Middle frontal gyrus (tissue), 1 donor: ENCODE measurements around the gene RPS6KA2.
A peak's percentile ranks its signal among the peaks of the same experiment; 100 is the strongest.
"Not testable (repeated sequence)": the region's sequence is repeated elsewhere in the genome, so short reads cannot be mapped to it uniquely, and the experiment has no call there.

Experiments
- DNase-seq: peaks from one replicate; pipeline ENCODE4 v3.0.0-alpha.2; 2015; ENCODE audit warnings: low spot score; ENCODE audit errors: extremely low spot score

Gene RPS6KA2

DNA sequence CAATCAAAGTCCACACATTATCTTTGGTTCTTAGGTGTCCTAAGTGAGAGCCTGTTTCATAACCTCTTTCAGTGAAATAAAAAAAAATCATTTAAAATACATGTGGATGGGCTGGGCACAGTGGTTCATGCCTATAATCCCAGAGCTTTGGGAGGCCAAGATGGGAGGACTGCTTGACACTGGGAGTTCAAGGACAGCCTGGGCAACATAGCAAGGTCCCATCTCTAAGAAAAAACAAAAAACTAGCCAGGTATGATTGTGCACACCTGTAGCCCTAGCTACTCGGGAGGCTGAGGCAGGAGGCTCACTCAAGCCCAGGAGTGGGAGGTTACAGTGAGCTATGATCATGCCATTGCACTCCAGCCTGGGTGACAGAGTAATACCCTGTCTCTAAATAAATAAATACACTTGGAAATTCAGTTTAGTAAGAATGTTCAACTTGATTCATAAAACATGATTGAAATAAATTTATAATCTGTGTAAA, 247.9 kb downstream of the RPS6KA2 start:
- DNase-seq = no peak

DNA sequence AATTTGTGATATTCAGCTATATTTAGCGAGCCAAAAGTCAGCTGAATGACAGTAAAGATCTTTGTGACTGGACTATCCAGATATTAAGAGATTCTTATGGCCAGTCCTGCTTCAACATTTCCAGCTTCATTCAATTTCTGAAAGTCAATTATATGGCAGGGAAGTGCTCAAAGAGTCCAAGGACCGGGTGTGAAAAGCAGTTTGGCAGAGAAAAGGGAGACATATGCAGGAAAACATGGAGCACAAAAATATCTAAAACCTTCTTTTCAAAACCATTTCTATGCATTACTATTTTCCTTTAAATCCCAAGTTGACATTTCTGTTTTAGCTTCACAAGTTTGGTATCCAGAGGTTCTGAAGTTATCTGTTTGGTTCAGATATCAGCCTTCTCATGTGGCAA, 249.3 kb downstream of the RPS6KA2 start:
- no peak for DNase-seq

DNA sequence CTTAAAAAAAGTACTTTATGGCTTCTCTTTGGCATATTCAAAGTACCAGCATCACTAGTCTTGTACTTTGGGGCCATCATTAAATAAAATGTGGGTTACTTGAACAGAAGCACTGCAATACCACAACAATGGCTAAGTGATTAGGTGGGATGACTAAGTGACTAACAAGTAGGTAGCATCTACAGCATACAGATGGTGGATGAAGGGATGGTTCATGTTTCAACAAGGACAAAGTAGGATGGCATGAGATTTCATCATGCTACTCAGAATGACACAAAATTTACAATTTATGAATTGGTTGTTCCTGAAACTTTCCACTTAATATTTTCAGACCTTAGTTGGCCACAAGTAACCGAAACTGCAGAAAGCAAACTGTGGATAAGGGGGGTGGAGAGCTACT, 252.0 kb downstream of the RPS6KA2 start:
- DNase-seq = no peak

DNA sequence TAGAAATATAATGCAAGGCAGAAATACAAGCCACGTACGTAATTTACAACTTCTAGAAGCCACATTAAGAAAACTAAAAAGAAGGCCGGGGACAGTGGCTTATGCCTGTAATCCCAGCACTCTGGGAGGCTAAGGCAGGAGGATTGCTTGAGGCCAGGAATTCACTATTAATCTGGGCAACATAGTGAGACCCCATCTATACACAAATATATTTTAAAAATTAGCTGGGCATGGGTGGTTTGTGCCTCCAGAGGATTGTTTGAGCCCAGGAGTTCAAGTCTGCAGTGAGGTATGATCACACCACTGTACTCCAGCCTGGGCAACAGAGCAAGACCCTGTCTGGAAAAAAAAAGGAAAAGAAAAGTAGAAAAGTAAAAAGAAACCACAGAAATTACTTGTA, 256.6 kb downstream of the RPS6KA2 start:
- no peak for DNase-seq

DNA sequence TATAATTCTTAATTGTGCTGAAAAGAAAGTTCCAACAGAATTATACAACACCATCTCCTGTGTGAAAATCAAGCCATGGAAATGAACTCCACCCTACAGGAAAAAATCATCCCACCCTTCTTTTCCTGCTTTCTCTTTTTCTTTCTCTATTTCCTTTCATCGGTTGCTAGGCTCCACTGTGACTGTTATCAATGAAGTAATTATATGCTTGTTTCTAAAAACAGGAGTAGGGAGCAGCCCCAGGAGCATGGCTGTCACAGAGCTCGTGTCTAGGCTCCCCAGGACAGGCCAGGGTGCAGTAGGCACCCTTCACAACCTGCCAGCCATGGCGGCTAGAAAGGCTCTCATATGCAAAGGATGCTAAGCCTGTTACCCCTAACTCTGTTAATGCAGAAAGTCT, 257.3 kb downstream of the RPS6KA2 start:
- no peak for DNase-seq

DNA sequence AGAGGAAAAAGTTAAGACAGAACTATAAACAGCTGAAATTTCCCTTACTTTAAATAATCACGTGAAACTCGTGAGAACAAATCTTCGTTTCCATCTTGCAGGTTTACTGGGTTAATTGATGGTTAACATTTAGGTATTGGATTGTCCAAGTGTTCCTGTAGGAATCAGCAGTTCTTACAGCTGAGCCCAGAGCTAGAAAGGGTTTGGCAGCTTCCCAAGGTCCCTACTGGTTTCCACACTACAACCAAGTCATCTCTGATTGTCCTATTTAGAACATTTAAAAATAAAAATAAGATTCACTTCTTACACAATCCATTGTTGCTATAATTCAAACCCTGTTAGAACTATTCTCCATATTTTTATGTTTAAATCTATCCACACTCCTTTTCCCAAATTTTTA, 260.1 kb downstream of the RPS6KA2 start:
- no peak for DNase-seq

DNA sequence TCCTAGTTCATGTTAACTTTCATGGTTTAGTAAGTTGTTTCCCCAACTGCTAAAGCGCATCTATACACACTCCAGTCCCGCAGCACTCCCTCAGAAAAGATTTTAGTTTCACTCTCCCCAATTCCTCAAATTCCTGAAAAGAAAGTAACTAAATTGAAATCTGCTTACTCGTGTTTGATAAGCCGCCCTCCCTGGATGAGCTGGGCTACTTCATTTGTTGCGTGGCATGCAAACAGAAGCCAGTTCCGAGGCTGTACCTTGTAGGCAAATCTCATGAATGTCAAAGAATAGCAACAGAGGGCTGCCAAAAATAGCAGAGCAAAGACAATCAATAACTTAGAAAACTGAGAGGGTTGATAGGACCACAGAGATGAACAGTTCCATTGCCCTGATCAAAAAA, 261.2 kb downstream of the RPS6KA2 start:
- DNase-seq = no peak

DNA sequence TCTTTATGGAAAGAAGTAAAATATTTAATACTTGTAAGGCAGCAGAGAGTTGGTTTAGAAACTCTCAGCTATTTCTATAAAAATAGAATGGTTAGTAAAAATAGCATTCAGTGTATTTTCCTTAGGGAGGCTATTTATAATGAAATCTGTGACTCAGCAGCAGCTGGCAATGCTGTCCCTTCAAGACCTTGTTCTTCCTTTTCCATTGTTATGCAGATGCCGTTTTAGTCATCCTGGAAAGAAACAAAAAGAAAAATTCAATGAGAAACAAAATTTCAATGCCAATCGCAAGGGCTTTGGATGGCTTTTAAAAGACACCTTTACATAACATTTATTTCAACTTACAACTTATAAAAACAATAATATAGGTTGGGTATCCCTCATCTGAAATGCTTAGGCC, 261.8 kb downstream of the RPS6KA2 start:
- peak; percentile 29 for DNase-seq

DNA sequence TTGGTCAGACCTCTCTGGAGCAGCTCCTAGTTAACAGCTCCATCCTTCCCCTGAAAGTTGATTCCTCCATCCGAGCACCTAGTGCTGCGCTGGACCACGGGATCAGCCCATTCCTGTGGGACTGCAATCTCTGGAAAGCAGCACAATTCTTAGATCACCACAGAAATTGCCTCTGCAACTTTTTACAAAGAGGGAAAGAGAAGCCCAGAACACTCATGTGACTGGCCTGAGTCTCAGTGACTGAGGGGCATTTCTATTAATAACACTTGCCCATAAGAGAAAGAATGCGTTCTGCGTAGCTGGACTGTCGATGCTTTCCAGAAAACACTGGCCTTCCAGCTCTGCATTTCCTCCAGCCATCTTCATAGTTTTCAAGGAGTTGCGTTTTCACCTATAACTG, 262.6 kb downstream of the RPS6KA2 start:
- no peak for DNase-seq

DNA sequence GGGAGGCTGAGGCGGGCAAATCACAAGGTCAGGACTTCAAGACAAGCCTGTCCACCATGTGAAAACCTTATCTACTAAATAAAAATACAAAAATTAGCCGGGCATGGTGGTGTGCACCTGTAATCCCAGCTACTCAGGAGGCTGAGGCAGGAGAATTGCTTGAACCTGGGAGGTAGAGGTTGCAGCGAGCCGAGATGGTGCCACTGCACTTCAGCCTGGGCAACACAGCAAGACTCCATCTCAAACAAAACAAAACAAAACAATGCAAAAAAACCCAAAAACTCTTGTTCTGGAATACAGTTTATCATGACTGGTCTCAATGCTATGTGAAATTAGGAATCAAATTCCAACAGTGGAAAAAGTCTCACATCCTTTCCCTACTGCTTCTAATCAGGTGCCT, 264.6 kb downstream of the RPS6KA2 start:
- DNase-seq = not testable (repeated sequence)

DNA sequence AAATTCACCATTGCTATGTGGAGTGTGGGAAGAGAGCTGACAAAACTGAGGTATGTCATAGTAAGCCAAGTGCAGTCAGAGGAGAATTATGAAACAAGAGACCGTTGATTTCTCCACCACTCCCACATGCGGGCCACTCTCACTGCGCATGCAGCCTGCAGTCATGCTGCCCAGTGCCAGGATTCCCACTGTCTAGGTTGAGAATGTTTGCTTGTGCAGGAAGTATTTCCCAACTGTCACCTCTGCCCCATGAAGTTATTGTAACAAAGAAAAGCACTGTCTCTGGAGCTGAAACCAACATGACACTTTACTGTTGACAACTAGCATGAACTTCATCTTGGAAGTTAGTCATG, 266.0 kb downstream of the RPS6KA2 start:
- no peak for DNase-seq

DNA sequence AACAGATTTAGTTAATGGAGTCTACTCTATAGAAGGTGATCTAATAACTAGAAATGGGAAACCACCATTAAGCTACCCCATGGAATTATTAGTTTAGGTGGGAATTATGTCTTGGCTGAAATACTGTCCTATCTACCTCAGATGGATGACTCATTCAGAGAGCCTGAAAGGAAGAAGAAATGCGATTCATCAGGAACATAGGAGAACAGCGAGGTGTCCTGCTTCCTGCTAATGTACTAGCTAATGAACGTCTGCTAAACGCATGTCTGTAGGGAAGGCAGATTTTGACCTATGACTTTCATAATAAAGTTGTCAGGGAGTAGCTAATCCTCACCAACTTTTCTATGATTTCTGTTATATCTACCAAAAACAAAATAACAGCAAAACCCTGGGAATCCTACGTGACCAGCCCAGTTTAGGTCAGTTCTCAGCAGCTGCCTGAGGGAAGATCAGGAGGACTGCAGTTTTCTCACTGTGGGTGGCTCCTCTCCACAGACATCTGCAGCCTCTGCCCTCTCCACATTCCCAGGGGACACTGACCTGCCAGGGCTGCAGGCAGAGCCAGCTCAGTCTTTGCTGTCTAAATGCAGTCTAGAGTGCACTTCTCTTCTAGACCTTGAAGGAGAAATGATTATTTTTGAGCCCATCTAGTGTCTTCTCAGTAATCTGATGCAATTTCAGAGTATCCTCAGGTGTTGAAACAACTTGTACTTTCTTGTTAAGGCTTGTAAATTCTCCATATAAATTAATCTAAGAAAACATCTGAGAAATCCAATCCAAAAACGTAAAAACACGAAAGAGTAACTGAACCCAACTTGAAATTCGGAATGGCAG, 266.6 kb downstream of the RPS6KA2 start:
- DNase-seq = no peak
